22Rv1 (cell line): Measurements from ENCODE around the gene GPRC5A.

ENCODE experiments used
- CTCF ChIP-seq: fragments of 450-650 bp; IDR thresholded peaks from 2 replicates; pipeline ENCODE4 v1.5.1; 2017; ENCODE audit warnings: mild to moderate bottlenecking
- ZFX ChIP-seq: fragments of 450-650 bp; IDR thresholded peaks from 2 replicates; pipeline ENCODE4 v1.6.1; 2017; ENCODE audit warnings: antibody characterized with exemption, borderline replicate concordance

GRCh38 chr12:12939888-12940287 lies 48.5 kb downstream of the GPRC5A start:
- TF ChIP-seq CTCF (no peak), ZFX (no peak)
